Stimulated activated CD4-positive, alpha-beta T cell treated with anti-CD3 and anti-CD28 coated beads, Interleukin-12 subunit alpha, Interleukin-12 subunit beta, amount 100 ng/mL, for 24 hours (primary cell): ENCODE measurements around the gene REV1.
"Not testable (repeated sequence)": the region's sequence is repeated elsewhere in the genome, so short reads cannot be mapped to it uniquely, and the experiment has no call there.

ENCODE experiments used
- DNase-seq, 2 experiments: peaks; one replicate each; pipeline ENCODE4 v3.0.0-alpha.2; 2020; ENCODE audit warnings: low read depth in 2 of 2

Gene REV1

GRCh38 chr2:99487906-99488305, 1.9 kb downstream of the REV1 start:
- no peak for DNase-seq

- DNase-seq = no peak
Observed at GRCh38 chr2:99485824-99486223, 4.0 kb downstream of the REV1 start.

- no peak for DNase-seq
Observed at GRCh38 chr2:99485411-99485810, 4.4 kb downstream of the REV1 start.

- no peak for DNase-seq
Observed at GRCh38 chr2:99484205-99484604, 5.6 kb downstream of the REV1 start.

GRCh38 chr2:99481941-99482340, 7.9 kb downstream of the REV1 start:
- no peak for DNase-seq

- no peak for DNase-seq
Observed at GRCh38 chr2:99481527-99481926, 8.3 kb downstream of the REV1 start.

GRCh38 chr2:99480390-99480789, 9.4 kb downstream of the REV1 start:
- DNase-seq = no peak

GRCh38 chr2:99478632-99479031, 11.2 kb downstream of the REV1 start:
- DNase-seq = no peak

GRCh38 chr2:99477054-99477453, 12.8 kb downstream of the REV1 start:
- no peak for DNase-seq

GRCh38 chr2:99476629-99477028, 13.2 kb downstream of the REV1 start:
- DNase-seq = no peak

GRCh38 chr2:99475095-99475494, 14.7 kb downstream of the REV1 start:
- DNase-seq = not testable (repeated sequence)

GRCh38 chr2:99473518-99474083, 16.2 kb downstream of the REV1 start:
- DNase-seq = no peak

- no peak for DNase-seq
Observed at GRCh38 chr2:99472600-99472960, 17.2 kb downstream of the REV1 start.

- DNase-seq = no peak
Observed at GRCh38 chr2:99471654-99472599, 17.9 kb downstream of the REV1 start.

- DNase-seq = no peak
Observed at GRCh38 chr2:99470957-99471356, 18.9 kb downstream of the REV1 start.

GRCh38 chr2:99470459-99470858, 19.4 kb downstream of the REV1 start:
- not testable (repeated sequence) for DNase-seq

- DNase-seq = no peak
Observed at GRCh38 chr2:99469394-99469793, 20.4 kb downstream of the REV1 start.

- DNase-seq = no peak
Observed at GRCh38 chr2:99468155-99468554, 21.7 kb downstream of the REV1 start.

GRCh38 chr2:99467390-99467789, 22.4 kb downstream of the REV1 start:
- DNase-seq = no peak

- no peak for DNase-seq
Observed at GRCh38 chr2:99461828-99462483, 27.9 kb downstream of the REV1 start.

GRCh38 chr2:99458529-99458928, 31.3 kb downstream of the REV1 start:
- no peak for DNase-seq

- no peak for DNase-seq
Observed at GRCh38 chr2:99451686-99452085, 38.1 kb downstream of the REV1 start.

- no peak for DNase-seq
Observed at GRCh38 chr2:99451280-99451679, 38.5 kb downstream of the REV1 start.
